ENCODE data around the gene RAB3D.

DNA sequence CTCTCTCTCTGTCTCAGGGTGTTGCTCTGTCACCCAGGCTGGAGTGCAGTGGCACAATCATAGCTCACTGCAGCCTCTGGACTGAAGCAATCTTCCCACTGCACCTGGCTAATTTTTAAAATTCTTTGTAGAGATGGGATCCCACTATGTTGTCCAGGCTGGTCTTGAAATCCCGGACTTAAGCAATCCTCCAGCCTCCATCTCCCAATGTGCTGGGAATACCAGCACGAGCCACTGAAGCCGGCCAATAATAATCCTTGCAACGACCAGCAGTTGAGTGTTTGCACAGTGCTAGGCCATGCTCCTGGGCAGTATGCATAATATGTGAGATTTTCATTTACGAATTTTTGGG is 45.3 kb upstream of the RAB3D start:
- TF ChIP-seq, protein P1, sequence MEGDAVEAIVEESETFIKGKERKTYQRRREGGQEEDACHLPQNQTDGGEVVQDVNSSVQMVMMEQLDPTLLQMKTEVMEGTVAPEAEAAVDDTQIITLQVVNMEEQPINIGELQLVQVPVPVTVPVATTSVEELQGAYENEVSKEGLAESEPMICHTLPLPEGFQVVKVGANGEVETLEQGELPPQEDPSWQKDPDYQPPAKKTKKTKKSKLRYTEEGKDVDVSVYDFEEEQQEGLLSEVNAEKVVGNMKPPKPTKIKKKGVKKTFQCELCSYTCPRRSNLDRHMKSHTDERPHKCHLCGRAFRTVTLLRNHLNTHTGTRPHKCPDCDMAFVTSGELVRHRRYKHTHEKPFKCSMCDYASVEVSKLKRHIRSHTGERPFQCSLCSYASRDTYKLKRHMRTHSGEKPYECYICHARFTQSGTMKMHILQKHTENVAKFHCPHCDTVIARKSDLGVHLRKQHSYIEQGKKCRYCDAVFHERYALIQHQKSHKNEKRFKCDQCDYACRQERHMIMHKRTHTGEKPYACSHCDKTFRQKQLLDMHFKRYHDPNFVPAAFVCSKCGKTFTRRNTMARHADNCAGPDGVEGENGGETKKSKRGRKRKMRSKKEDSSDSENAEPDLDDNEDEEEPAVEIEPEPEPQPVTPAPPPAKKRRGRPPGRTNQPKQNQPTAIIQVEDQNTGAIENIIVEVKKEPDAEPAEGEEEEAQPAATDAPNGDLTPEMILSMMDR (IDR thresholded peaks at IDR 0.05): no peak
- TF ChIP-seq ZFX (IDR thresholded peaks at IDR 0.05; ENCODE audit: borderline replicate concordance): no peak
